H54 (cell line): ENCODE results near the gene MYO1B.

Experiments
- DNase-seq: peaks from one replicate; pipeline ENCODE4 v3.0.0; 2011; ENCODE audit warnings: low spot score, mixed read lengths; ENCODE audit not compliant: insufficient read length
- FAIRE-seq: peaks from 3 replicates; lab custom pipeline; 2011; peaks lifted over from hg19 to GRCh38; lab: Jason Lieb, UNC
- POLR2A ChIP-seq: IDR thresholded peaks from 2 replicates; pipeline ENCODE4 v1.6.1; 2011; ENCODE audit warnings: low read depth, mild to moderate bottlenecking, low read length

Gene MYO1B

DNA sequence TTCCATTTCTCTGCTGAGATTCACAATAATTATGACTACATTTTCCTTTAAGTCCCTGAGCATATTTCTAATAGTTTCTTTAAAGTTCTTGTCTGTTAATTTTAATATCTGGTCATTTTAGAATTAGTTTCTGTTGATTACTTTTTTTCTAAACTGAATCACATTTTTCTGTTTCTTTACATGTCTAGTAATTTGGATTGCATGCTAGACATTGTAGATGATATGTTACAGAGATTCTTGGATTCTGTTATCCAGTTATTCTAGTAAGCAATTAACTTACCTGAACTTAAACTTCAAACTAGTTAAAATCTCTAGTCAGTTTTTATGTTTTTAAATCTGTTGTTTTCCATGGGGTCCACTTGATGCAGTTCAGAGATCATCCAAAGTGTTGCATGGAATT, 214.0 kb downstream of the MYO1B start:
- FAIRE-seq (no peak), DNase-seq (no peak)
- no peak for TF ChIP-seq POLR2A

DNA sequence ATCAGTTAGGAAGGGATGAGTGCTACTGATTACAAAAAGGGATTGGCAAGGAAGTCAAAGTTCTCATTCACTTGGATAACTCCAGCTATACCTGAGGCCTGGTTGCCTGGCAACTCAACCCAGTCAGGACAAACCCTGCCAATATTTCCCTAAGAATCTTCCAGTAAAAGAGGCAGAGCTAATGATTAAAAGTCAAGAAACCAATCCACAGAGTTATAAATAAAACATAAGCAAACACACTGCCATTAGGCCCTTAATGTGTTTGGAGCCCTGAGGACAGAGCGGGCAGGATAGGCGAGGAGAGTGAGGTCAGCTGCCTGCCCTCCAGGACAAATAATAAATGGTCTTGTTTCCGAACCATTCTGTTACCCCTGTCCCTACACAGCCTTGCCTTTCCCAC, 217.2 kb downstream of the MYO1B start:
- no peak for TF ChIP-seq POLR2A
- no peak for DNase-seq
- FAIRE-seq: no peak

DNA sequence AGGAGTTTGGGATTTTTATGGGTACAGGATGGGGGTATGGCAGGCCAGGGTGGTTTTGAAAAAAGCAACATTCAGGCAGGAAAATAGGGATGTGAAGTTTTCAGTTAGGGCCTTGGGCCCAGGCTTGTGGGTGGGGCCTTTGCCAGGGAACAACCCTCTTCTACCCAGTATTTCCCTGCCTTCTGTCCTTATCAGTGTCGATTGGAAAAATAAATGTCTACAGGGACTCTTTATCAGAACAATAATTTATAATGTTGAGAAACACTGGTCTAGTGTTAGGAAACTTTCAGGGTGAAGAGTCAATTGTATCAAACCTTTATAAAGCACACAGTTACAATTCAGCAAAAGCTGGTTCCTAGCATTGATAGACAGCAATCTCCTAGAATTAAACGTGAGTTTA, 218.6 kb downstream of the MYO1B start:
- TF ChIP-seq POLR2A: no peak
- no peak for DNase-seq
- no peak for FAIRE-seq

DNA sequence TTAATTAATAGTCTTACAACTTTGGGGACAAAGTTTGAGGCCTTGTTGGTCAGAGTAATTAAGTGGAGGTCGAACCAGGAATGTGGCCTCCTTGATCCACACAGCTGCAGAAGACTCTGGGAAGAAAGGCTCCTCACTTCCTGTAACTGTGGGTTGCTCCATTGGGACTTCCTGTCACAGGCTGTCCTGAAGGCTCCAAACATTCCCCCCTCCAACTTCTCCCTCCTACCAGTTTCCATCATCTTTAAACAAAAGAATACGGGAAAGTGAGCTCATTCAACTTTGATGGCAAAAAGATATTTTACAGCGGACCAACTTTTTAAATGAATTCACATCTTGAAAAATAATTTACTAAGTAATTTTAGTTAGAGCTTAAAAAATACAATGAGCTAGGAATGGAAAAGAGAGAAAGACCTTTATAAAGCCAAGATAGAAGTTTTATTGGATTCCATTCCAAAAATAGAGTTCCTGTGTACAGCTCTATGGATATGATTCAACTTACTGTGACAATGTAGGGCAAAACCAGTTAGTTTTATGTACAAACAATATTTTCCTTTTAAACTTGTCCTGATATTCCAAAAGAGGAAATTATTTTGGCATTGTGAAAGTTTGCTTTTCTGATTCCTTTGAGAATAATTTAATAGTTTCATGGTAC, 220.7 kb downstream of the MYO1B start:
- no peak for DNase-seq
- no peak for FAIRE-seq
- TF ChIP-seq POLR2A: no peak

DNA sequence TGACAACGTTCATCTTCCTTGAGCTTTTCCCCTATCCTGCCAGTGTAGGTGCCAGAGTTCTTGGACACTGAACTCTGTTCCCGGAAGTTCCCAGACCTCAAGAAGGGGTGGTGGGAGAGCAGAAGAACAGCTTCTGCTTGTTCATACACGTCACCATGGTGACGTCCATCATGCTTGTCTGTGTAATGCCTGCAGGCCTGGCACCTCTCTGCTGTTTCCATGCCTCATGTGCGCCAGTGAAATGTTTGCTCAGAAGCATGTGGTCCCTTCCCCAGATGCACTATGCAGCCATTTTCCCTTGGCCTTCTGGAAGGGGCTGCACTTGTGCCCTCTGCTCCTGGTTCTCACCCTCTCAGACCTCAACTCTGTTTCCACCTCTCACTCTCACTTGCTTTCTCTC, 221.9 kb downstream of the MYO1B start:
- FAIRE-seq (no peak), DNase-seq (no peak)
- TF ChIP-seq POLR2A: no peak

DNA sequence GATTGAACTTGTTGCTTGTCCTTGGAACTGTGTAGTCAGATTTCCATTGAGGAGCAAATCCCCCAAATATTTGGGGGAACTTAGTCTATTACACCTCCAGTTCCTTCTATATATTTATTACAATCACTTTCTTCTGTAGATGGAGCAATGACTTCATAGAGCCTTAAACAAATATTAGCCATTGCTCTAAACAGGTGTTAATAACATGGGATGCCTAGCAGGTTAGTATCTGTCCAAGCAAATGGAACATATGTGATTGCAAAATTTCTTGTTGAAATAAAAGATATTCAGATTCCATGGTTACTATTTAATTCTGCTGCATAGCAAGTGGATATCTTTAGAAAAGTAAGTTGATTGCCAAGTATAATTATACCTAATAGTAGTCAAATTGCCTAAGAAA, 225.1 kb downstream of the MYO1B start:
- TF ChIP-seq POLR2A: no peak
- no peak for FAIRE-seq
- DNase-seq: no peak

DNA sequence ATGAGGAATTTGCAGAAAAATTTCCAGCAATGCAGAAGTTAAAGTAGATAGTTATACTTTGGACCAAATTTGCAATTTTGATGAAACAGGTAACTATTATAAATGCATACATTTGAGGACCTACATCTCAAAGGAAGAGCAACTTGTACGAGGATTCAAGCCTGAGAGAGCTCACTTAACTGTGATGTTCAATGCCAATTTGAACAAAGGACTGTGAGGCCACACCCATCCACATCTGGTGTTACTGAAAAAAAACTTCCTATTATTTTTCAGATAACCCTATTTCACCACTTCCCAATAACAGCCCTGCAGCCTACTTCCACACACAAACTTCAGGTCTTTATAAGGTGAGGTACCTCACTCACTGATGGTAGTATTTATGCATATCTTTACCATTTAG, 229.3 kb downstream of the MYO1B start:
- no peak for TF ChIP-seq POLR2A
- DNase-seq: no peak
- FAIRE-seq: no peak
